ENCODE measurements around the gene BAD.
"Not testable (repeated sequence)": the region's sequence is repeated elsewhere in the genome, so short reads cannot be mapped to it uniquely, and the experiment has no call there.

GRCh38 chr11:64323984-64324383, 39.5 kb upstream of the BAD start:
- TF ChIP-seq CTCF, POLR2AphosphoS5 (IDR thresholded peaks at IDR 0.05): not testable (repeated sequence)

Data from stomach (tissue), 4 donors.